Testis (tissue), 2 donors: ENCODE data around the gene ORAI2.

ENCODE experiments used
- POLR2A ChIP-seq: fragments of 450-650 bp; IDR thresholded peaks from one replicate; pipeline ENCODE4 v1.6.1; 2017; ENCODE audit warnings: antibody characterized with exemption, mild to moderate bottlenecking, moderate library complexity
- TF ChIP-seq, protein P1 (sequence below), 3 experiments: fragments of 450-650 bp in 2 of 3; fragments of 200-600 bp in 1 of 3; sonication (generic) in 1 of 3; IDR thresholded peaks; one replicate each; pipeline ENCODE4 v1.5.1; 2016 to 2019; ENCODE audit warnings: antibody characterized with exemption in 3 of 3, mild to moderate bottlenecking in 2 of 3, moderate library complexity in 1 of 3

DNA sequence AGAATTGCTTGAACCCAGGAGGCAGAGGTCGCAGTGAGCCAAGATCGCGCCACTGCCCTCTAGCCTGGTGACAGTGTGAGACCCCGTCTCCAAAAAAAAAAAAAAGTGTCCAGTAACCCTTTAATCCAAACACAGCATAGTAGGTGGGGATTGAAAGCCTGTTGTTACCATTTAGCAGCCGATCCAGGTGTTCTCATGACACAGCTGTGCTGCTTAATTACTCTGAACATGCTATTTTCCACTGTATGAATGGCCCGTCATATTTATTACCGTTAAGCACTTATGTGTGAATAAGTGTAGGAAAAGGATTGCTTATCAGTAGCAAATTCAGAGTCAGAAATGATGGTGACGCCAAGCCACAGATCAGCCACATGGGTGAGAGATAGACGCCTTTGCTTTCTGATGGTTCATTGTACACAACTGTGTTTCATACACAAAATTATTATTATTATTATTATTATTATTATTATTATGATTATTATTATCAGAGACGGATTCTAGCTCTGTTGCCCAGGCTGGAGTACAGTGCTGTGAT lies 11.6 kb upstream of the ORAI2 start:
- TF ChIP-seq, protein P1, sequence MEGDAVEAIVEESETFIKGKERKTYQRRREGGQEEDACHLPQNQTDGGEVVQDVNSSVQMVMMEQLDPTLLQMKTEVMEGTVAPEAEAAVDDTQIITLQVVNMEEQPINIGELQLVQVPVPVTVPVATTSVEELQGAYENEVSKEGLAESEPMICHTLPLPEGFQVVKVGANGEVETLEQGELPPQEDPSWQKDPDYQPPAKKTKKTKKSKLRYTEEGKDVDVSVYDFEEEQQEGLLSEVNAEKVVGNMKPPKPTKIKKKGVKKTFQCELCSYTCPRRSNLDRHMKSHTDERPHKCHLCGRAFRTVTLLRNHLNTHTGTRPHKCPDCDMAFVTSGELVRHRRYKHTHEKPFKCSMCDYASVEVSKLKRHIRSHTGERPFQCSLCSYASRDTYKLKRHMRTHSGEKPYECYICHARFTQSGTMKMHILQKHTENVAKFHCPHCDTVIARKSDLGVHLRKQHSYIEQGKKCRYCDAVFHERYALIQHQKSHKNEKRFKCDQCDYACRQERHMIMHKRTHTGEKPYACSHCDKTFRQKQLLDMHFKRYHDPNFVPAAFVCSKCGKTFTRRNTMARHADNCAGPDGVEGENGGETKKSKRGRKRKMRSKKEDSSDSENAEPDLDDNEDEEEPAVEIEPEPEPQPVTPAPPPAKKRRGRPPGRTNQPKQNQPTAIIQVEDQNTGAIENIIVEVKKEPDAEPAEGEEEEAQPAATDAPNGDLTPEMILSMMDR (IDR thresholded peaks at IDR 0.05), result no peak
- TF ChIP-seq POLR2A, result no peak
